ENCODE measurements around the gene SPECC1.

The SPECC1 gene

GRCh38 chr17:20307326-20307910 lies 298.3 kb downstream of the SPECC1 start:
- no peak for TF ChIP-seq CTCF (IDR thresholded peaks at IDR 0.05)
- Histone ChIP-seq H3K4me1 (peaks cover 0 to 9% (median 1%) of the 10 kb centered on the region in 4 donors), H3K4me3 (no peak overlapping the region), H3K9me3 (peaks cover 4 to 16% (median 5%) of the 10 kb centered on the region in 3 donors), H3K36me3 (peaks cover 15 to 28% (median 21%) of the 10 kb centered on the region in 3 donors), H3K27ac (no peak overlapping the region), H3K27me3 (no peaks in the 10 kb centered on the region)
- intact Hi-C loops (cut with DNase I; ENCODE audit: low total_unique reads) = no loop called here
- DNase-seq = no peak

- H3K36me3 ChIP-seq = peaks cover 26 to 34% (median 31%) of the 10 kb centered on the region in 3 donors
- TF ChIP-seq CTCF (IDR thresholded peaks at IDR 0.05) = no peak
- no peak for DNase-seq
- intact Hi-C loops (cut with DNase I; ENCODE audit: low total_unique reads) = loop anchor here (10.0 kb wide), 1 partner anchor 316 kb away; no protein-coding TSS in a partner anchor
- peaks cover 4 to 16% (median 5%) of the 10 kb centered on the region in 3 donors for H3K9me3 ChIP-seq
- H3K27ac ChIP-seq = no peak overlapping the region
- no peaks in the 10 kb centered on the region for H3K27me3 ChIP-seq
- peaks cover 0 to 4% (median 0%) of the 10 kb centered on the region in 4 donors for H3K4me1 ChIP-seq
- H3K4me3 ChIP-seq = no peak overlapping the region
Observed at GRCh38 chr17:20310481-20310880, 301.3 kb downstream of the SPECC1 start.

- no peak for DNase-seq
- TF ChIP-seq CTCF (IDR thresholded peaks at IDR 0.05) = no peak
- H3K4me3 ChIP-seq = no peak overlapping the region
- H3K27me3 ChIP-seq = no peaks in the 10 kb centered on the region
- no peak overlapping the region for H3K27ac ChIP-seq
- H3K4me1 ChIP-seq = peaks cover 0 to 4% (median 0%) of the 10 kb centered on the region in 4 donors
- intact Hi-C loops (cut with DNase I; ENCODE audit: low total_unique reads) = loop anchor here (10.0 kb wide), 1 partner anchor 319 kb away; no protein-coding TSS in a partner anchor
- no peaks in the 10 kb centered on the region for H3K9me3 ChIP-seq
- H3K36me3 ChIP-seq = peaks cover 5 to 17% (median 12%) of the 10 kb centered on the region in 3 donors
Observed at GRCh38 chr17:20313306-20313705, 304.1 kb downstream of the SPECC1 start.

GRCh38 chr17:20313891-20314290 lies 304.7 kb downstream of the SPECC1 start:
- Histone ChIP-seq H3K36me3 (peaks cover 5 to 17% (median 12%) of the 10 kb centered on the region in 3 donors), H3K4me1 (peaks cover 0 to 4% (median 0%) of the 10 kb centered on the region in 4 donors), H3K27me3 (no peaks in the 10 kb centered on the region), H3K27ac (no peak overlapping the region), H3K9me3 (no peaks in the 10 kb centered on the region), H3K4me3 (no peak overlapping the region)
- TF ChIP-seq CTCF (IDR thresholded peaks at IDR 0.05) = no peak
- intact Hi-C loops (cut with DNase I; ENCODE audit: low total_unique reads) = loop anchor here (10.0 kb wide), 1 partner anchor 319 kb away; no protein-coding TSS in a partner anchor
- DNase-seq = no peak

GRCh38 chr17:20314834-20315233 lies 305.7 kb downstream of the SPECC1 start:
- no peaks in the 10 kb centered on the region for H3K27me3 ChIP-seq
- H3K4me3 ChIP-seq = no peak overlapping the region
- H3K9me3 ChIP-seq = no peaks in the 10 kb centered on the region
- H3K27ac ChIP-seq = no peak overlapping the region
- no peak for TF ChIP-seq CTCF (IDR thresholded peaks at IDR 0.05)
- intact Hi-C loops (cut with DNase I; ENCODE audit: low total_unique reads) = loop anchor here (10.0 kb wide), 1 partner anchor 320 kb away; no protein-coding TSS in a partner anchor
- no peak for DNase-seq
- H3K36me3 ChIP-seq = peaks cover 5 to 17% (median 12%) of the 10 kb centered on the region in 3 donors
- H3K4me1 ChIP-seq = peaks cover 0 to 4% (median 0%) of the 10 kb centered on the region in 4 donors
